Measurements from ENCODE around the gene SHC4. TPM values are rescaled to one million over a fixed set of nuclear protein-coding genes. Genes with fewer than 3 reads are reported as not detected.

Gene SHC4
- total and polyA plus RNA-seq, 4 donors: 0.09 to 1.9 (median 0.44) TPM

DNA sequence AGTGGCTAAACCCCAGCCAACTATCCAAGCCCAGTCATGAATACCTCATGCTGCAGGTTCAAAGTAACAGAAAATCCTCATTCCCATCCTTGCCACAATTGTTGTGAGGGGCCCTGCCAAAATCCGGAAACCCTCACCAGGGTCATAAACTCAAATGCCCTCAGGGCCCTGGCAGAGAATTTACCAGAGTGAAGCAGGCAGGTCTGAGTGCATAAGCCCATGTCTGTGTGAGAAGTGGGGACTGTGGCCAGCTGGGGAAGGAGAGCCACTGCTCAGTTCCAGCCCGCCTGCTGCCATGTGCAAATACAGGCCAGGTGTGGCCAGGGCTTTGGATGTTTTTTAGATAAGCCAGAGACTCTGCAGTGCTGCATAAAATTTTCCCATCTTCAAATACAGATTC lies 159.8 kb downstream of the SHC4 start:
- Histone ChIP-seq H3K27me3 (ENCODE audit: control insufficient read depth in 3 of 3, insufficient read depth in 3 of 3, low read length in 2 of 3) (no peaks in the 10 kb centered on the region), H3K9ac (ENCODE audit: insufficient read depth in 1 of 2, low read length in 2 of 2) (no peak overlapping the region), H3K4me3 (no peak overlapping the region), H3K4me1 (ENCODE audit: control insufficient read depth in 5 of 5, insufficient read depth in 5 of 5, low read length in 5 of 5) (peaks cover 0 to 3% (median 0%) of the 10 kb centered on the region in 5 donors), H3K9me3 (ENCODE audit: control insufficient read depth in 4 of 4, insufficient read depth in 3 of 4, low read length in 3 of 4) (no peaks in the 10 kb centered on the region), H3K27ac (ENCODE audit: low read depth in 1 of 2, low read length in 1 of 2) (no peak overlapping the region), H3K36me3 (ENCODE audit: control insufficient read depth in 4 of 4, insufficient read depth in 4 of 4, low read length in 4 of 4) (no peaks in the 10 kb centered on the region)
- TF ChIP-seq, protein P1, sequence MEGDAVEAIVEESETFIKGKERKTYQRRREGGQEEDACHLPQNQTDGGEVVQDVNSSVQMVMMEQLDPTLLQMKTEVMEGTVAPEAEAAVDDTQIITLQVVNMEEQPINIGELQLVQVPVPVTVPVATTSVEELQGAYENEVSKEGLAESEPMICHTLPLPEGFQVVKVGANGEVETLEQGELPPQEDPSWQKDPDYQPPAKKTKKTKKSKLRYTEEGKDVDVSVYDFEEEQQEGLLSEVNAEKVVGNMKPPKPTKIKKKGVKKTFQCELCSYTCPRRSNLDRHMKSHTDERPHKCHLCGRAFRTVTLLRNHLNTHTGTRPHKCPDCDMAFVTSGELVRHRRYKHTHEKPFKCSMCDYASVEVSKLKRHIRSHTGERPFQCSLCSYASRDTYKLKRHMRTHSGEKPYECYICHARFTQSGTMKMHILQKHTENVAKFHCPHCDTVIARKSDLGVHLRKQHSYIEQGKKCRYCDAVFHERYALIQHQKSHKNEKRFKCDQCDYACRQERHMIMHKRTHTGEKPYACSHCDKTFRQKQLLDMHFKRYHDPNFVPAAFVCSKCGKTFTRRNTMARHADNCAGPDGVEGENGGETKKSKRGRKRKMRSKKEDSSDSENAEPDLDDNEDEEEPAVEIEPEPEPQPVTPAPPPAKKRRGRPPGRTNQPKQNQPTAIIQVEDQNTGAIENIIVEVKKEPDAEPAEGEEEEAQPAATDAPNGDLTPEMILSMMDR (IDR thresholded peaks at IDR 0.05; ENCODE audit: control extremely low read depth, extremely low read depth): no peak
- DNase-seq (no peak), ATAC-seq (ENCODE audit: insufficient read depth, low FRiP score) (no peak)
- WGBS, 2 donors: 89 to 97% methylated on average over 2 of the region's 2 CpGs

DNA sequence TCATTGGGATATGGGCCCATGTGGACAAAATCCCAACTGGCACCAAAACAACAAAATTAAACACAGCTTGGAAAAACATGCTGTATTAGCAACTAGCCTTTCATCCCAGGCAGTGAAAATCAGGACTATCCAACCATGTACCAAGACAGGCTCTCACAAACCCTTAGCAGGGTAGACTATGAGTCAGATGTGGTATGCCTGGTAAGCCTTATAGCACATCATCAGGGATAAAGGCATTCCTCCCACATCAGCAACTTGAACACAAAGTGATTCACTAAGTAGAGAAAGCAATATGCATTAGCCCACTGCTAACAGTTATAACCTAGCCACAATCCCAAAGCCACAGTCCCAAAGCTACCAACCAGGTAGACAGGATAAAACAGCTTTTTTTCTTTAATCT lies 160.9 kb downstream of the SHC4 start:
- no peak overlapping the region for H3K4me3 ChIP-seq
- TF ChIP-seq, protein P1 (IDR thresholded peaks at IDR 0.05; ENCODE audit: control extremely low read depth, extremely low read depth): no peak
- ATAC-seq (ENCODE audit: insufficient read depth, low FRiP score) (no peak), DNase-seq (no peak)
- no peaks in the 10 kb centered on the region for H3K36me3 ChIP-seq (ENCODE audit: control insufficient read depth in 4 of 4, insufficient read depth in 4 of 4, low read length in 4 of 4)
- no peaks in the 10 kb centered on the region for H3K9me3 ChIP-seq (ENCODE audit: control insufficient read depth in 4 of 4, insufficient read depth in 3 of 4, low read length in 3 of 4)
- H3K4me1 ChIP-seq (ENCODE audit: control insufficient read depth in 5 of 5, insufficient read depth in 5 of 5, low read length in 5 of 5): peaks cover 0 to 3% (median 0%) of the 10 kb centered on the region in 5 donors
- no peaks in the 10 kb centered on the region for H3K27me3 ChIP-seq (ENCODE audit: control insufficient read depth in 3 of 3, insufficient read depth in 3 of 3, low read length in 2 of 3)
- no peak overlapping the region for H3K27ac ChIP-seq (ENCODE audit: low read depth in 1 of 2, low read length in 1 of 2)
- no peak overlapping the region for H3K9ac ChIP-seq (ENCODE audit: insufficient read depth in 1 of 2, low read length in 2 of 2)

DNA sequence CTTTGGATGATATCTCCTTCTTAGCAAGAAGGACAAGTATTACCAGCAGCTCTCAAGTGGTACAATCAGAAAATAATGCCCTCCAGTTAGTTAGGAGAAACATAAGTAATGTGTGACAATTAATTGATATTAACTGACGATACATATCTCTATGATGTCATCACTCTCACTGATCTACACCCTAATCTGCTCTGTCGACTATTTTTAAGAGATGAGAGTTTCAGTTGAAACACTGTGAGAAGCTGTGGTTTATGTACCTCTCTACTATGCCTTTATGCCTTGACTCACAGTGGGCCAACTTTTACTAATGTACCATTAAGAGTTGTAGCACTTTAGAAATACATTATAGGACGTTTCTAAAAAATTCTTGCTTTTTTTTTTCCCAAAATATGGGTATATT lies 161.5 kb downstream of the SHC4 start:
- Histone ChIP-seq H3K27me3 (ENCODE audit: control insufficient read depth in 3 of 3, insufficient read depth in 3 of 3, low read length in 2 of 3) (no peaks in the 10 kb centered on the region), H3K27ac (ENCODE audit: low read depth in 1 of 2, low read length in 1 of 2) (no peak overlapping the region), H3K9ac (ENCODE audit: insufficient read depth in 1 of 2, low read length in 2 of 2) (no peak overlapping the region), H3K4me1 (ENCODE audit: control insufficient read depth in 5 of 5, insufficient read depth in 5 of 5, low read length in 5 of 5) (peaks cover 0 to 3% (median 0%) of the 10 kb centered on the region in 5 donors), H3K4me3 (no peak overlapping the region), H3K9me3 (ENCODE audit: control insufficient read depth in 4 of 4, insufficient read depth in 3 of 4, low read length in 3 of 4) (no peaks in the 10 kb centered on the region), H3K36me3 (ENCODE audit: control insufficient read depth in 4 of 4, insufficient read depth in 4 of 4, low read length in 4 of 4) (peaks cover 0 to 2% (median 0%) of the 10 kb centered on the region in 4 donors)
- no peak for DNase-seq
- no peak for ATAC-seq (ENCODE audit: insufficient read depth, low FRiP score)
- TF ChIP-seq, protein P1 (IDR thresholded peaks at IDR 0.05; ENCODE audit: control extremely low read depth, extremely low read depth): no peak
- 85 to 93% methylated on average over 3 of the region's 3 CpGs for WGBS, 2 donors

DNA sequence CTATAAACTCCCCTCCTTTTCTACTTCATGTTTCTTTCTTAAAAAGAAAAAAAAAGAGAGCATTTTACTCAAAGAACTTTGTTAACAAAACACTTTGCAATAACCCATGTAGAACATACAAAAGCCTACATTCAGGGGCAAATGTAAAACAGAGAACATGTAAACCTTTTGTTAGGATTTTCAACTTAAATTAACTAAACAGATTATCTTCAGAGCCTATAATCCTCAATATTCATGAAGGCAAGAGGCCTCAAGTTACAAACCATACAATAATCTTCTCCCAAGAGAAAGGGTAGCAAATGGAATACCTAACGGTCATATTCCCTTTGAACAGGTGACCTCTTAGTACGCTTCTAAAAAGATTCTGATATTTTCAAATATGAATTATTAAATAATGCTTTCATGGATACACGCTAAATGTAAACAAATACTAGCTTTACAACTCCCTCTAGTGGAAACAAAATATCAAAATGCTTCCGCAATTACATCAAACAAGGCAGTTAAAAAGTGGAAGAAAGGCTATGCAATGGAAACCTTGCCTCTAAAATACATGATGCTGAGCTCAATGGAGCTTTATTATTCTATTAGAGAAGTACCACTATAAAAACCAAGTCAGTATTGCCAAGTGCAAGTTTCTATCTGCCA lies 162.8 kb downstream of the SHC4 start:
- peaks cover 0 to 9% (median 0%) of the 10 kb centered on the region in 4 donors for H3K36me3 ChIP-seq (ENCODE audit: control insufficient read depth in 4 of 4, insufficient read depth in 4 of 4, low read length in 4 of 4)
- DNase-seq (peak in 2 of 3 donors; percentile 72 to 74), ATAC-seq (ENCODE audit: insufficient read depth, low FRiP score) (no peak)
- peaks cover 0 to 3% (median 0%) of the 10 kb centered on the region in 5 donors for H3K4me1 ChIP-seq (ENCODE audit: control insufficient read depth in 5 of 5, insufficient read depth in 5 of 5, low read length in 5 of 5)
- 37 to 42% methylated on average over 4 of the region's 4 CpGs for WGBS, 2 donors
- no peak overlapping the region for H3K9ac ChIP-seq (ENCODE audit: insufficient read depth in 1 of 2, low read length in 2 of 2)
- H3K27ac ChIP-seq (ENCODE audit: low read depth in 1 of 2, low read length in 1 of 2): no peak overlapping the region
- H3K4me3 ChIP-seq: no peak overlapping the region
- H3K9me3 ChIP-seq (ENCODE audit: control insufficient read depth in 4 of 4, insufficient read depth in 3 of 4, low read length in 3 of 4): no peaks in the 10 kb centered on the region
- no peaks in the 10 kb centered on the region for H3K27me3 ChIP-seq (ENCODE audit: control insufficient read depth in 3 of 3, insufficient read depth in 3 of 3, low read length in 2 of 3)
- TF ChIP-seq, protein P1 (IDR thresholded peaks at IDR 0.05; ENCODE audit: control extremely low read depth, extremely low read depth): peak; percentile 9

Measured in lung (tissue), 12 donors.